Measurements from ENCODE around the gene ILKAP.

ILKAP gene

GRCh38 chr2:238128061-238128440, 75.4 kb downstream of the ILKAP start:
- Histone ChIP-seq H3K4me2 (ENCODE audit: low read depth, low read length, poor library complexity, severe bottlenecking) (no peak overlapping the region), H3K36me3 (ENCODE audit: low read length) (no peaks in the 10 kb centered on the region), H3K9me2 (replicated peaks; ENCODE audit: insufficient read depth, low read length) (no peaks in the 10 kb centered on the region), H4K20me1 (ENCODE audit: low read depth, low read length) (no peaks in the 10 kb centered on the region), H2AFZ (ENCODE audit: low read depth, low read length, severe bottlenecking) (no peak overlapping the region), H3K9me3 (ENCODE audit: insufficient read depth, low read length) (0 out of 2 replicates have a peak, but pooled peaks cover 4% of the 10 kb centered on the region), H3K9ac (ENCODE audit: low read length) (no peak overlapping the region), H3K27me3 (ENCODE audit: low read length) (no peaks in the 10 kb centered on the region), H3K4me3 (ENCODE audit: insufficient read depth, low read length, poor library complexity, severe bottlenecking) (no peak overlapping the region), H3F3A (ENCODE audit: insufficient read depth) (no peaks in the 10 kb centered on the region), H3K27ac (ENCODE audit: low read depth, low read length) (no peak overlapping the region), H3K79me2 (ENCODE audit: insufficient read depth, low read length) (no peaks in the 10 kb centered on the region)
- TF ChIP-seq CTCF (IDR thresholded peaks at IDR 0.05; ENCODE audit: insufficient read depth, low read length, poor library complexity, severe bottlenecking) = no peak
- no peak for TF ChIP-seq EZH2phosphoT487 (conservative IDR thresholded peaks at IDR 0.05; ENCODE audit: low read length)

- Histone ChIP-seq H3F3A (ENCODE audit: insufficient read depth) (no peaks in the 10 kb centered on the region), H3K4me2 (ENCODE audit: low read depth, low read length, poor library complexity, severe bottlenecking) (no peak overlapping the region), H3K27me3 (ENCODE audit: low read length) (no peaks in the 10 kb centered on the region), H3K4me3 (ENCODE audit: insufficient read depth, low read length, poor library complexity, severe bottlenecking) (no peak overlapping the region), H4K20me1 (ENCODE audit: low read depth, low read length) (no peaks in the 10 kb centered on the region), H3K79me2 (ENCODE audit: insufficient read depth, low read length) (no peaks in the 10 kb centered on the region), H3K36me3 (ENCODE audit: low read length) (no peaks in the 10 kb centered on the region), H3K27ac (ENCODE audit: low read depth, low read length) (no peak overlapping the region), H2AFZ (ENCODE audit: low read depth, low read length, severe bottlenecking) (no peak overlapping the region), H3K9me2 (replicated peaks; ENCODE audit: insufficient read depth, low read length) (no peaks in the 10 kb centered on the region), H3K9ac (ENCODE audit: low read length) (no peak overlapping the region), H3K9me3 (ENCODE audit: insufficient read depth, low read length) (0 out of 2 replicates have a peak, but pooled peaks cover 4% of the 10 kb centered on the region)
- TF ChIP-seq CTCF (IDR thresholded peaks at IDR 0.05; ENCODE audit: insufficient read depth, low read length, poor library complexity, severe bottlenecking) (no peak), EZH2phosphoT487 (conservative IDR thresholded peaks at IDR 0.05; ENCODE audit: low read length) (no peak)
Measured at GRCh38 chr2:238127165-238128060, 76.1 kb downstream of the ILKAP start.

- no peaks in the 10 kb centered on the region for H4K20me1 ChIP-seq (ENCODE audit: low read depth, low read length)
- H3K9me3 ChIP-seq (ENCODE audit: insufficient read depth, low read length) = 0 out of 2 replicates have a peak, but pooled peaks cover 4% of the 10 kb centered on the region
- H3K4me2 ChIP-seq (ENCODE audit: low read depth, low read length, poor library complexity, severe bottlenecking) = no peak overlapping the region
- H3F3A ChIP-seq (ENCODE audit: insufficient read depth) = no peaks in the 10 kb centered on the region
- H3K9ac ChIP-seq (ENCODE audit: low read length) = no peak overlapping the region
- H3K27ac ChIP-seq (ENCODE audit: low read depth, low read length) = no peak overlapping the region
- H3K79me2 ChIP-seq (ENCODE audit: insufficient read depth, low read length) = no peaks in the 10 kb centered on the region
- H3K4me3 ChIP-seq (ENCODE audit: insufficient read depth, low read length, poor library complexity, severe bottlenecking) = no peak overlapping the region
- TF ChIP-seq EZH2phosphoT487 (conservative IDR thresholded peaks at IDR 0.05; ENCODE audit: low read length) (no peak), CTCF (IDR thresholded peaks at IDR 0.05; ENCODE audit: insufficient read depth, low read length, poor library complexity, severe bottlenecking) (no peak)
- H3K9me2 ChIP-seq (replicated peaks; ENCODE audit: insufficient read depth, low read length) = no peaks in the 10 kb centered on the region
- no peaks in the 10 kb centered on the region for H3K27me3 ChIP-seq (ENCODE audit: low read length)
- H3K36me3 ChIP-seq (ENCODE audit: low read length) = no peaks in the 10 kb centered on the region
- H2AFZ ChIP-seq (ENCODE audit: low read depth, low read length, severe bottlenecking) = no peak overlapping the region
Measured at GRCh38 chr2:238126775-238127164, 76.7 kb downstream of the ILKAP start.

Measured in SU-DHL-6 (cell line).